Stimulated activated naive CD4-positive, alpha-beta T cell treated with Interleukin-2 at 50 U/mL for 16 hours (primary cell): Measurements from ENCODE around the gene STX8.
"Not testable (repeated sequence)": the region's sequence is repeated elsewhere in the genome, so short reads cannot be mapped to it uniquely, and the experiment has no call there.

Source experiments
- DNase-seq: peaks from one replicate; lab custom pipeline; 2025; lab: John Stamatoyannopoulos, UW

The STX8 gene

DNA sequence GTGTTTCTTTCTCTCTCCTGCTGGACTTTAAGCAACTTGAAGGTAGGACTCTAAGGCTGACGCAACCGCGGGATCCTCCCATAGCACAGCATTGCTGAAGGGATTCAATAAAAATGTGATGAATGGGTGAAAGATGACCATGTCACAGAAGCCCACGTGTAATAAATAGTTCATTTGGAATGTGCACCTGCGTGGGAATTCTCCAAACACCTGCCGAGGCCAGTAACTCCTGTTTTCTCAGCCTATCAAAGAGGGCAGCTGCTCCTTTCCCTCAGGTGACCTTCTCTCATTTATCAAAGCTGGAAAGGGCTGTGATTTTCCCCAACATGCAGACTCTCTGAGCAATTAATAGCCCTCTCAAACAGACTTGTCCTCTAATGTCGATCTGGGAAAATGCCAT is 235.7 kb downstream of the STX8 start:
- no peak for DNase-seq

DNA sequence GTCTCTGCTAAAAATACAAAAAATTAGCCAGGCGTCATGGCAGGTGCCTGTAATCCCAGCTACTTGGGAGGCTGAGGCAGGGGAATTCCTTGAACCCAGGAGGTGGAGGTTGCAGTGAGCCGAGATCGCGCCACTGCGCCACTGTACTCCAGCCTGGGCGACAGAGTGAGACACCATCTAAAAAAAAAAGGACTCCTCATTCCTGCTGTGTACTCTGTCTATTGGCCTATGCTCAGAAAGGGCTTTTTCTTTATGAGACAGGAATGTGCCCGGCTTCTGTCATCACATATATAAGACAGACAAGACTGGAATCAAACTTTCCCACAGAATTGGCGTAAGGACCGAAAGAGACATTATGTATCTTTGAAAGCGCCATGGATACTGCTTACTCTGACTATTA is 236.1 kb downstream of the STX8 start:
- DNase-seq: not testable (repeated sequence)

DNA sequence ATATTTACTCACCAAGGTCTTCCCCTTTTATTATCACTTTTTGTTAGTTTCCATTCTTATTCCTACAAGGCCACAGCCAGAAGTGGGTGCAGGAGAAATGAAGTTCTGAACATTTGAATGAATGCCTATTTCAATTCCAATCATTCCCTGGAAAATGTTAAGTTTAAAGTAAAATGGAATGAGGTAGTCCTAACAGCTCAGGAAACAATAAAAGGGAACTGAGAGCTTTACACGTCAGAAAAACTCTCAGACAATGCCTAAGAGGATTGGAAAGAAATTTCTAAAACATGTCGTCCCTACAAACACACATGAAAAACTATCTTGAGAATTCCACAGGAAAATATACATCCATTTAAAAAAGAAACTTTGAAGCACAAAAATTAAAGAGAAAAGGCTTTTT is 238.8 kb downstream of the STX8 start:
- no peak for DNase-seq

DNA sequence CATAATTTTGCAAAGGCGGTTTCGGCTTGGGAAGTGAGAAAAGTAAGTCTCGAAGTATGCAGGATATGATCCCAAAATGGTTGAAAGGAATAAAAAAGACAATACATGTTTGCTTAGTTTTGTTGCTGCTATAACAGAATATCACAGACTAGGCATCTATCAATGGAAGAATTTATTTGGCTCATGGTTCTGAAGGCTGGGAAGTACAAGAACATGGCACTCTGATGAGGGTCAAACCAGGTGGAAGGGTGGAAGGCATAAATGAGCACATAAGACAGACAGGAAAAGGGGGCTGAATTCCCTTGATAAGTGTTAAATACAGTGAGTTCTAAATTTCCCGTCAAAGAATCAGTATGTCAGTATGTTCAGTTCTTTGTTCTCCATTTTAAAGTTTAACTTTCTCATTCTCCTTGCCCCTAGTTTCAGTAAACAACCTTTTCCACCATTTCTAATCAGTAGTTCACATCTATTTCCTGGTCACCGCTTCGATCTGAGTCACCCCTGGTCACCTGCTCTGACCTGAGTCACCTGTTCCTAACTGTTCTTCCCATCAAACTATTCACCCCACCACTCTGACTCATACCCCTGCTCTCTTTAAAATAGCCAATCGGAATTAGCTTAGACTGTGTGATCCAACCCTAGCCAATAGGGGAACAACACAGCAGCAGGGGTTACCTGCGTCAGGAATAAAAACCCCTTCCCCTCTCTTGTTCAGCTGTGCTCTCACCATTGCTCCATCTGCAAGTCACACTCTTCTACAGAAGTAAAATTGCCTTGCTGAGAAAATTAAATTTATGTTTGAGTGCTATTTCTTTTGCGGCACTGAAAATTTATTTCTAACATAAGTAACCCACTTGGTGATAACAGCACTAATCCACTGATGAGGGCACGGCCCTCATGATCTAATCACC is 240.8 kb downstream of the STX8 start:
- no peak for DNase-seq

DNA sequence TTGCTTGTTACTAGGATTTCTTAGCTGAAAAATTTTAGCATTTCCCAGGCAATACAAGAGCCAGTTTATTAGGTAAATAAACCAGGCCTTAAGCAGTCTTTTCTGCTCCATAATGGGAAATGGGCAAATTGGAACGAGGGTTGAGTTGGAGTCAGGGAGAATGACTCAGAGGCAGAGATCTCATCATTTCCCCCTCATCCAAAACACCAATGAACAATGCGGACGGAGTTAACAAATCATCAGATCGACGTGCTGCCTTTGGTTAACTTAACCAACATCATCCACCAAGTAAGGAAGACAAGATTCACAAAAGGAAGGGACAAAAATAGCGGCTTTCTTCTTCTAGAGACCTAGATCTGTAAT is 243.5 kb downstream of the STX8 start:
- DNase-seq: no peak

DNA sequence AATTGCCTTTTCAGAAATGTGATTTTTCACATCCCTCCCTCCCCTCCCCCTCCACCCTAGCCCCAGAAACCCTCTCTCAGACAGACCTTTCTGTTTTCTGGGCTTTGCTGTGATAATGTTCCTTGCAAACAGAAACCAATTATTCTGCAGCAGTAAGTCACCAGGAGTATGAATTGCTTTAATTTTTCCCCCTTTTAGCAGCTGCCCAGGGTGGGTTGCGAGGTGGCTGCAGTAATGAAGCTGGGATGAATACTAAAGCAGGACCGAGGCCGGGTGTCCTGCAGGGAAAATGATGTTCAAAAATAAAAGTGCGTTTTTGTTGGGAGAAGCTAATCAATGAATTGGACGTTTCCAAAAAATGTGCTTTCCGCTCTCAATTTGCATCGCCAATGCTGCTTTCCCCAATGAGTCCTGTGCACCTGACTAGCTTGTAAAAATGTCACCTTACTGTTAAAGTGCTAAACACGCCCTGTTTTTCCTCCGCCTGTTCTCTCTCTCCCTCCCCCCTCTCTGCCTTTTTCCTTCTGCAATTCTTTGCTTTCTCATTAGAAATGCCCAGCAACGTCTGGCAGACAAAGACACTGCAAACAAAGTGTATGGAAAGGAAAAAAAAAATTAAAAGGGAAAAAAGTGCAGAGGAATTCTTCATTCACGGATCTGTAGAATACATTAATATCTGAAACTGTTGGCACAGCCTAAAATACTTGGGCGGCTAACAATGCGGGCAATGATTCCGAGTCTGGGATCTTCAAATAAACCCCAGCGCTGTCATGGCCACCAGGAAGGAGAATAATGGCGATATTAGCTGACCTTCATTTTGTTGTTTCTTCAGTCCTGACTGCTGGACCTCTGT is 244.1 kb downstream of the STX8 start:
- DNase-seq: no peak

DNA sequence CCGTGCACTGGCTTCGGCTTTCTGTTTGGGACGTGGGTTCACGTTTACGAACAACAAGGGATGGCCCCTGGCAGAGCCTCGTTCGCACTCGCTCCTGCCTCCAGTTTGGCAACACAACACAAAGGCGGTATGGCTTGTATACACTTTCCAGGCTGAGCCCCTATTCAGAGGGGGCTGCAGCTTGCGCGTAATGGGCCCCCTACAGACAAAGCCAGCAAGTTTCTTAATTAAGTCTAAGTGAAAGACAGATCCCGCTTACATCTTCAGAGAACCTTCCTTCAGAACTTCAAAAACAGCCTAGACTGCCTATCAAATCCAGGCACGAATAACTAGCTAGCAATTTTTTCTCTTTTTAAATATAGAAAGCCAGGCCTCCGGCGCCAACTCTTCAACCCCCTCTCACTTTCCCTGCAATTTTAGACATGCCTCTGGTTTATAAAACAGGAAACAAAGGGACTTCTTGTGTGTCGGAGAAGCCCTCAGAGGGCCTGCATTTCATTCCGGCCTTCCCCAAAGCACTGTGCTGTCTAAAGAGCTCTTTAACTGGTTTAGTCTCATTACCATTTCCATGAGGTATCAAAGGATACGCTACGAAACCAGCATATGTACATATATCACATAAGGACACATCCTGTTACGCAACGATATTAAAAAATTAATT is 244.9 kb downstream of the STX8 start:
- no peak for DNase-seq

DNA sequence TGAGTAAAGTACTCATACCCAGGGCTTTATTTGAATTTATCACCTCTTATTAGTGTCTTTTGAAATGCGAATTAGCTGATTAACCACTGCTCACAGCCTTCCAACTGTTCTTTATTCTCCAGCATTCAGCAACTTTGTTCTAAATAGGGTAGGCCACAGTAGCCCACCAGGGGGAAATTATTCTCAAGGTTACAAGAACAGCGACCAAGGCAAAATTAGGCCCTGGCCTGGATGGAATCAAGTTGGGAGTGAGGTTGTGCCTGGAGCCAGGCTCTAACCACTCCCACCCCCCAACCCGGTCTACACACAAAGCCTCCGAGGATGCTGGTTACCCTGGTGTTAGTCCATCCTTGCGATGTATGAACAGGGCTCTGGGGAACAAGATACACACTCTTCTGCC is 245.5 kb downstream of the STX8 start:
- no peak for DNase-seq

DNA sequence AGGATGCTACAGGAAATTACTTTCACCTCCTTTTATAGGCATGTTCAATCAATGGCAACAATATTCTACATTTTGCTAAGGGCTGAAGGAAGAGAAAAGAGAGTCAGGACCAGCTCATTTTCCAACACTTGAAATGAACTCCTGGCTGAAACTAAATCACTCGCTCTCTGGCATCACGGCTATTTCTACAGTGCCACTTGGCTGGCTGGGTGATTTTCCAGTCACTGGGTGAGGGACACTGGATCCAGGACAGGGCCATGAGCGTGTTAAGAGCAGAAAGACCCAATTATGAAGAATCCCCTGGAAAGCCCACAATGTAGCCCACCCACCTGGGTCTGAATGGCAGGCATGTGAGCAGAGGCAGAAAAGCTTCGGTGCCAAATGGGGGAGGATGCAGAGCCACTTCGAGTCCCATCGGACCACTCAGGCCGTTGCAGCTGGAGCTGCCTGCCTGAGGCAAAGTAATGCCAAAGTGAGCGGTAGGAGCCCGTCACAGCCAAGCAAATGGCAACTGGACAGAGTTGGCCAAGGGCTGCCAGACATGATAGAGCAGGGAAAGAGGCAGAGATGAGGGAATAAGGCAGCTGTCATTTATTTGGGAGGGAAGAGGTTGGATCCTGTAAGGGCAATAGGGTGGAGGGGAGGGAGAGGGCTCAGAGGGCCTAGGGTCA is 246.2 kb downstream of the STX8 start:
- DNase-seq: no peak

DNA sequence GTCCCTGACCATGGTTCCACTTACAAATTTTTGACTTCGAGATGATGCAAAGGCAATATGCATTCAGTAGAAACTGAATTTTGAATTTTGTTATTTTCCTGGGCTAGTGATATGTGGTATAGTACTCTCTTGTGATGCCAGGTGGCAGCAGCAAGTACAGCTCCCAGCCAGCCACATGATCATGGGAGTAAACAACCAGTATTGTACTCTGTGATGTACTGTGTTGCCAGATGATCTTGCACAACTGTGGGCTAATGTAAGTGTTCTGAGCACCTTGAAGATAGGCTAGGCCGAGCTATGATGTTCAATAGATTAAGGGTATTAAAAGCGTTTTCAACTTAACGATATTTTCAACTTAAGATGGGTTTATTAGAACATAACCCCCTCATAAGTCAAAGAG is 250.8 kb downstream of the STX8 start:
- DNase-seq: no peak

DNA sequence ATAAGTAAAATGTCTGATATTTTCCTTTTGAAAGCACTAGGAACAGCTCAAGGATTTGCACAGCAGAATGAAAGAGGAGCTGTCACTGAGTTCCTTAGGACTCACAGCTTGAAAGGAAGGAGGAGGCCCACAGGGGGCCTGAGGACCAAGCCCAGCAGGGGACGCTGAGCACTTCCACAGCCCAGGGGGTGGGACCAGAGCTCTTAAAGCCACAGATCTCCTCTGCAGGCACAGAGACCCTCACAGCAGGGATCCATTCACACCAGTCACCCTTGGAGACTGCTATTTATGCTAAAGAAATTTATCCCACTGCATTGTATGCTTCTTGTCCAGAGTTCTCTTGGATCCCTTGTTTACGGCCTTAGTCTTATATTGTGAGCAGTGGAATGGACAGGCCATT is 253.3 kb downstream of the STX8 start:
- no peak for DNase-seq

DNA sequence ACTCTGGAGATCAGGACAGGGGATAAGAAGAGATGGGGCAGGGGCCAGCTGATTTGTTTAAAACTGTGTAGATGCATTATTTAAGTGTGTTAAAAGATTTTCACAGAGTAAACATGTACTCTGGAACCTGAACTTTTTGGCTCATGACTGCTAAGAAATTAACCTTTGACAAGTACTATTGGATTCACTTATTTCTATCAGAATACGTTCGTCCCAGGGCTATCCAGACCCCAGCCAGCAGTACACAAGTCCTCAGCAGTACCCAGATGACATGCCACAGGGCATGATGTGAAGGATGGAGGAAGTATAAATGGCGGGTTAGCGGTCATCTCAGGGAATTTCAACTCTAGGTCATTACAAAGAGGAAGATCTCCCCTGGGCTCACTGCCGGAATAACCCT is 253.7 kb downstream of the STX8 start:
- DNase-seq: no peak

DNA sequence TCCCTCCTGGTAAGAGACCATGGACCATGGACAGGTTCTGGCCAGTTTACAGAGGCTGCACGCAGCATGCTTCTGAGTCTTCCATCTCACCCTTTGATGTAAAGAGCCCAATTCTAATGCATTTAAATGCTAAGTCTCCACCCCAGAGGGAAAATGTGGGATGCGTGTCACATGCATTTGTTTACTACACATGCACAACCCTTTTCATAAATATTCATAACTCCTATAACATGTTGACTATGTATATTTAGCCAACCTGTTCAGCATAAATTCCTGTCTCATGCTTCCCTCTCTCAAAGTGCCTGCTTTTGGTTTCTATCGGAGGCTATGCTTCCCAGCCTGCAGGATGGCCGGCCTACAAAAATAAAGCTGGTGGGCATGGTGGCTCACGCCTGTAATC is 260.3 kb downstream of the STX8 start:
- no peak for DNase-seq

DNA sequence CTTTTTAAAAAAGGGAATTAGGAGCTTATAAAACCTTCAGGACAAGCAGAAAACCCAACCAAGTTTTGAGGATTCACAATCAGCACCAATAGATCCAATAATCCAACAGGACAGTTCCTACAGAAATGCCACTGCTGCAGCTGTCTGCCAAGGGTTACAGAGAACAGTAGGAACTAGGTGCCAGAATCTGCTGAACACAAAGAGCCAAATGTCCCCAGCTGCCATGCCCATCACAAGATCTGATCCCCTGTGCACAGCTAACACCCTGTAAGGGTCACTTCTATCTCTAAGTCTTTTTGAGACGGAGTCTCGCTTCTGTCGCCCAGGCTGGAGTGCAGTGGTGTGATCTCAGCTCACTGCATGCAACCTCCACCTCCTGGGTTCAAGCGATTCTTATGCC is 262.3 kb downstream of the STX8 start:
- no peak for DNase-seq

DNA sequence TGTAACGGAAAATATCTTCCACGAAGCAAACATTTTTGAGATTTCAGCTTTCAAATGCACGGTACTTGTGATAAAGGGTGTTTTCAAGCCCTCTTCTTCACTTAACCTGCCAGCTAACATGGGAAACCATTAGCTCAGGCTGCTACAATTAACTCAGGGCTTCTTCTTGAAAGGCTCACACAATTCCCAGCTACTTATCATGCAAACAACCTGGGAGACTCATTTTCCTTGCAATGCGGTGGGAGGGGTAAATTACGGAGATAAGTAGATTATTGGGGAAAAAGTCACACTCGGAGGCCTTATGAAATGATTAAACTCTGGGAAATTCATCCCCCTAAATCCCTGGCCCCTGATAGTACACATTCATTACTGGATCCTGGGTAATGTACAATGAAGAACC is 266.4 kb downstream of the STX8 start:
- DNase-seq: no peak

DNA sequence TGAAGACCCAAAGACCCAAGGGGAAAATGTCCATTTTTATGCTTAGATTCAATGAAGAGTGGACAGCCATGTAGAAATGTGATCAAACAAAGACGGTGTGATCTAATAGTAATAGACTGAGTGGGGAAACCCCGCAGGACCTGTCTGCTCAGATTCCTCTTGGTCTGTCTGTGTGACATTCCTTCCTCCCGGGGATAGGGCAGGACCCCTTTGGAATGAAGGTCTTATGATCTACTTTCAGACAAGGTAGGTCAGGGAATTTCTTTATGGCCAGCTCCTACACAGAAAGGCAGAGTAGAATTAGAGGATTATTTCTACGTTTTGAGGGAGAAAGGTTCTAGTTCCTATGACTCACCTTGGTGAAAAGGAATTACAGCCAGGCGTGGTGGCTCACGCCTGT is 267.6 kb downstream of the STX8 start:
- no peak for DNase-seq

DNA sequence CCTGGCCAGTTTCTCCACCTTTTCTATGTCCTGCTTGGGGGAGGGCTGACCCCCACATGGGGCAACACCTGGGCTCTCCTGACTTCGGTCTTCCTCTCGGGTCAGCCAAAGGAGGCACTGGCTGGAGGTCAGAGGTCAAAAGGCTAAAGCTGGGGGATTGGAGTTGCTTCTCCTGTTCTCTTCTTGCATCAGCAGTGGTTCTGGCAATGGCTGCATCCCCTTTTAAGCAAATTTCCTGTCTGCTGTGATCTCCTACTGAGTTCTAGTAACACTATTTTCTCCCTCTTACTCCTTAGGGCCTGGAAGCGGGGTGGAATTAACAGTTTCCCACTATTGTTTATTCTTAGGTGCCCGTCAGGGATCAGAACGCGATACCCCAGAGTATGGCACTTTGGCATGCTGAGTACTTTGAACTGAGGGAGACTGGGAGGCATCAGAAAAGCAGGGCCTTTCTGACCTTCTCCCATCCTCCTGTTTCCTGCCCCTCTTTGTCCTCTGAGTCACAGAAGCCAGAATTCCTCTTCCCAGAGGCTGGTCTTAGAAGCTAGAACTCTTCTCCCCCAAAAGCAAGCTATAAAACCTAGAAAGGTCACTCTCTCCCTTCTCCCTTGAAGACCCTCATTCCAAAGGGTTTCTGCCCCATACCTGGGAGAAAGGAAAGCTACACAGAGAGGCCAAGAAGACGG is 268.2 kb downstream of the STX8 start:
- DNase-seq: no peak

DNA sequence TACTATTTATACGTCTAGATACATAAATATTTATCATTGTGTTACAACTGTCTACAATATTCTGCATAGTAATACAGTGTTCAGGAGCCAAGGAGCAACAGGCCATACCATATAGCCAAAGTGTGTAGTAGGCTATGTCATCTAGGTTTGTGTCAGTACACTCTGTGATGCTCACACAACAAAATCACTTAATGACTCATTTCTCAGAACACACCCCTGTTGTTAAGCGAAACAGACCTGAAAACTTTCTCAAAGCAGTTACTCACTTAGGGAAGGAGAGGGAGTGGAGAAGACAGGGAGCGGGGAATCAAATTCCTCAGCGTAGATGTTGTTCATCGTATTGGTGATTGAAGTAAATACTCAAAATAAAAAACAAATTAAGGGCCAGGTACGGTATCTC is 269.5 kb downstream of the STX8 start:
- DNase-seq: no peak

DNA sequence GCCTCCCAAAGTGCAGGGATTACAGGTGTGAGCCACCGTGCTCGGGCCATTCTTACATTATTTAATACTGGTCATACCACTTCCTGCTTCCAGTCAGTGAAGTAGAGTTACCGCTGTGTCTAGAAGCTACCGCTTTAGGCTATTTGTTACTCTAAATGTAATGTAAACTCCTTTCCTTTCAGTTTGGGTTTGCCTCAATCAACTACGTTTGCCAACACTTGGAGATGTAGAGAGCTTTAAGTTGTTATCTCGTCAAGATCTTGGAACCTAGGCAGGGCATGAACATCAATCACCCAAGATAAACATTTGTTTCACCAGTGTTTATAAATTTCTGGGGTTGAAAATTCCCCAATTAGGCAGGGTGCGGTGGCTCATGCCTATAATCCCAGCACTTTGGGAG is 275.9 kb downstream of the STX8 start:
- no peak for DNase-seq

DNA sequence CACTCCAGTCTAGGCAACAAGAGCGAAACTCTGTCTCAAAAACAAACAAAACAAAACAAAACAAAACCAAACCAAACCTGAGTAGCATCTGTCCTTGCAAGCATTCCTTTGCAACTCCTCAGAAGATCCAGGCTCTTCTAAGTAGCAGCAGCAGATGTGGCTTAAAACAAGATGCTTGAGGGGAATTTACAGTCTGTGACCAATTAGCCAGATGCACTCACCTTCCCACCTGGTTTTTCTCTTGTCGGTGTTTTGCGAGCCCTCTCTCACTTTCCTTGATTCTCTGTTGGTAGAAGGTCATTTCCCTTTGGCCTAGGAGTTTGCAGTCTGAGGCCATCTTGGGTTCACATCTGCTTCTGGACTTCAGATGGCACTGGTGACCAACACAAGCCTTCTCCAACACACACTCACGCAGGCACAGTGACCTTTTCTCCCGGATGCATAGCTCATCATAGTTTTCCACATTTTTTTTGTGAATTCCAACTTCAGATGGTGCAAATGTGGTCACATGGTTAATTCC is 276.8 kb downstream of the STX8 start:
- DNase-seq: no peak

DNA sequence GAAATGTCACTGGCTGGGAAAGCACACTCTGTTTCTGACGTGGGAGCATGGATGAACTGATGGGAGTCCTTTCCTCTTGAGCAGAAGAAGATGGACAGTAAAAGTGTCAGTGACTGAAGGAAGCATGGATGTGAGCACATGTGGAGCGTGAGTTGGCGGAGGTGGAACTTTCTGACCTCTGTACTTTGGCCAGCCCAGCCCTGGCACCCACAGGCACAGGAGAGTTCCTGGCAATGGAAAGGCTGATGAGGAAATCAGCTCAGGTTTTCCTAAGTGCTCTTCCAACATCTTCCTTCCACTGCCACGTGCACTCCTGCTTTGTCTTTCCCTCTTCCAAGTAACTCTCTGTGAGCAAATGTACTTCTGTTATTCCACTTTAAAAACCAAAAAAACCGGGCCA is 277.5 kb downstream of the STX8 start:
- no peak for DNase-seq
